ENCODE measurements around the gene GALNT2. TPM values are rescaled to one million over a fixed set of nuclear protein-coding genes. Genes with fewer than 3 reads are reported as not detected.

The GALNT2 gene
- total and polyA plus RNA-seq, 9 of the 15 experiments (the other 6 are each of a cell fraction or from before 2014, with no cell fraction given), result 1.6 to 106 (median 51.9) TPM

- intact Hi-C loops (cut with micrococcal nuclease), result no loop called here
- H3K27ac ChIP-seq (ENCODE audit: extremely low read depth, low read depth, low read length), result no peak overlapping the region
- in situ Hi-C loops (cut with MboI), result no loop called here
- H3K9ac ChIP-seq (ENCODE audit: insufficient read depth in 1 of 2, low read depth in 2 of 2, low read length in 2 of 2), result no peak overlapping the region
- FAIRE-seq (no peak), DNase-seq (ENCODE audit: extremely low read depth in 1 of 4, low spot score in 3 of 4) (no peak), ATAC-seq (no peak)
- no peak overlapping the region for H3K4me2 ChIP-seq (ENCODE audit: insufficient read depth, low read length)
- H4K20me1 ChIP-seq (replicated peaks; ENCODE audit: control insufficient read depth, insufficient read depth, low read length), result no peaks in the 10 kb centered on the region; the same call in 1 of the 2 replicates
- POLR2A ChIA-PET, result interaction anchor here (0.6 kb wide), 2 partner anchors 22 to 795 kb away, joined by 3 read pairs; no protein-coding TSS in a partner anchor
- no TSS peak for BruUV-seq (replicated peaks)
- H3K79me2 ChIP-seq (ENCODE audit: control insufficient read depth, insufficient read depth, low read length), result no peaks in the 10 kb centered on the region
- CTCF ChIA-PET (ENCODE audit: low intra/inter-chr PET ratio), result no interaction called here
- no peaks in the 10 kb centered on the region for H3K9me3 ChIP-seq (replicated peaks; ENCODE audit: control insufficient read depth, insufficient read depth, low read depth, low read length)
- H3K27me3 ChIP-seq (ENCODE audit: control insufficient read depth in 2 of 2, insufficient read depth in 2 of 2, low read length in 2 of 2), result no peaks in the 10 kb centered on the region
- no peak overlapping the region for H2AFZ ChIP-seq (ENCODE audit: low read depth, low read length)
- peaks cover 9 to 14% of the 10 kb centered on the region in 2 experiments for H3K4me1 ChIP-seq (replicated peaks in 1 of 2; ENCODE audit: control insufficient read depth in 2 of 2, insufficient read depth in 2 of 2, low read length in 2 of 2)
- whole genome bisulfite sequencing (ENCODE audit: insufficient coverage, low coverage, missing lambda C conversion rate), result 93% methylated on average over 20 of the region's 20 CpGs
- no peaks in the 10 kb centered on the region for H3K9me1 ChIP-seq (ENCODE audit: control insufficient read depth, insufficient read depth, low read length)
- H3K36me3 ChIP-seq (ENCODE audit: control insufficient read depth, insufficient read depth, low read length), result peaks cover 74% of the 10 kb centered on the region
- H3K4me3 ChIP-seq, result no peak overlapping the region
- no peak for TF ChIP-seq CREB3 (tag; conservative IDR thresholded peaks at IDR 0.05; ENCODE audit: low read depth)
- TF ChIP-seq BCL6 (CRISPR knock-in tag; IDR thresholded peaks at IDR 0.05), result no peak
- TF ChIP-seq, protein P1, sequence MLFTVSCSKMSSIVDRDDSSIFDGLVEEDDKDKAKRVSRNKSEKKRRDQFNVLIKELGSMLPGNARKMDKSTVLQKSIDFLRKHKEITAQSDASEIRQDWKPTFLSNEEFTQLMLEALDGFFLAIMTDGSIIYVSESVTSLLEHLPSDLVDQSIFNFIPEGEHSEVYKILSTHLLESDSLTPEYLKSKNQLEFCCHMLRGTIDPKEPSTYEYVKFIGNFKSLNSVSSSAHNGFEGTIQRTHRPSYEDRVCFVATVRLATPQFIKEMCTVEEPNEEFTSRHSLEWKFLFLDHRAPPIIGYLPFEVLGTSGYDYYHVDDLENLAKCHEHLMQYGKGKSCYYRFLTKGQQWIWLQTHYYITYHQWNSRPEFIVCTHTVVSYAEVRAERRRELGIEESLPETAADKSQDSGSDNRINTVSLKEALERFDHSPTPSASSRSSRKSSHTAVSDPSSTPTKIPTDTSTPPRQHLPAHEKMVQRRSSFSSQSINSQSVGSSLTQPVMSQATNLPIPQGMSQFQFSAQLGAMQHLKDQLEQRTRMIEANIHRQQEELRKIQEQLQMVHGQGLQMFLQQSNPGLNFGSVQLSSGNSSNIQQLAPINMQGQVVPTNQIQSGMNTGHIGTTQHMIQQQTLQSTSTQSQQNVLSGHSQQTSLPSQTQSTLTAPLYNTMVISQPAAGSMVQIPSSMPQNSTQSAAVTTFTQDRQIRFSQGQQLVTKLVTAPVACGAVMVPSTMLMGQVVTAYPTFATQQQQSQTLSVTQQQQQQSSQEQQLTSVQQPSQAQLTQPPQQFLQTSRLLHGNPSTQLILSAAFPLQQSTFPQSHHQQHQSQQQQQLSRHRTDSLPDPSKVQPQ (CRISPR knock-in tag; IDR thresholded peaks at IDR 0.05; ENCODE audit: borderline replicate concordance), result no peak
- TF ChIP-seq, protein P2, sequence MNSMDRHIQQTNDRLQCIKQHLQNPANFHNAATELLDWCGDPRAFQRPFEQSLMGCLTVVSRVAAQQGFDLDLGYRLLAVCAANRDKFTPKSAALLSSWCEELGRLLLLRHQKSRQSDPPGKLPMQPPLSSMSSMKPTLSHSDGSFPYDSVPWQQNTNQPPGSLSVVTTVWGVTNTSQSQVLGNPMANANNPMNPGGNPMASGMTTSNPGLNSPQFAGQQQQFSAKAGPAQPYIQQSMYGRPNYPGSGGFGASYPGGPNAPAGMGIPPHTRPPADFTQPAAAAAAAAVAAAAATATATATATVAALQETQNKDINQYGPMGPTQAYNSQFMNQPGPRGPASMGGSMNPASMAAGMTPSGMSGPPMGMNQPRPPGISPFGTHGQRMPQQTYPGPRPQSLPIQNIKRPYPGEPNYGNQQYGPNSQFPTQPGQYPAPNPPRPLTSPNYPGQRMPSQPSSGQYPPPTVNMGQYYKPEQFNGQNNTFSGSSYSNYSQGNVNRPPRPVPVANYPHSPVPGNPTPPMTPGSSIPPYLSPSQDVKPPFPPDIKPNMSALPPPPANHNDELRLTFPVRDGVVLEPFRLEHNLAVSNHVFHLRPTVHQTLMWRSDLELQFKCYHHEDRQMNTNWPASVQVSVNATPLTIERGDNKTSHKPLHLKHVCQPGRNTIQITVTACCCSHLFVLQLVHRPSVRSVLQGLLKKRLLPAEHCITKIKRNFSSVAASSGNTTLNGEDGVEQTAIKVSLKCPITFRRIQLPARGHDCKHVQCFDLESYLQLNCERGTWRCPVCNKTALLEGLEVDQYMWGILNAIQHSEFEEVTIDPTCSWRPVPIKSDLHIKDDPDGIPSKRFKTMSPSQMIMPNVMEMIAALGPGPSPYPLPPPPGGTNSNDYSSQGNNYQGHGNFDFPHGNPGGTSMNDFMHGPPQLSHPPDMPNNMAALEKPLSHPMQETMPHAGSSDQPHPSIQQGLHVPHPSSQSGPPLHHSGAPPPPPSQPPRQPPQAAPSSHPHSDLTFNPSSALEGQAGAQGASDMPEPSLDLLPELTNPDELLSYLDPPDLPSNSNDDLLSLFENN (IDR thresholded peaks at IDR 0.05; ENCODE audit: low read depth in 2 of 2, low read length in 2 of 2), result no peak
- no peak for TF ChIP-seq SMAD2 (IDR thresholded peaks at IDR 0.05; ENCODE audit: low read depth, low read length)
- no peak for TF ChIP-seq ELF4 (CRISPR knock-in tag; IDR thresholded peaks at IDR 0.05)
- TF ChIP-seq YBX1 (IDR thresholded peaks at IDR 0.05), result no peak
- TF ChIP-seq PHF20 (IDR thresholded peaks at IDR 0.05; ENCODE audit: partially characterized antibody), result no peak
- TF ChIP-seq HOMEZ (CRISPR knock-in tag; IDR thresholded peaks at IDR 0.05), result no peak
- TF ChIP-seq, protein P3, sequence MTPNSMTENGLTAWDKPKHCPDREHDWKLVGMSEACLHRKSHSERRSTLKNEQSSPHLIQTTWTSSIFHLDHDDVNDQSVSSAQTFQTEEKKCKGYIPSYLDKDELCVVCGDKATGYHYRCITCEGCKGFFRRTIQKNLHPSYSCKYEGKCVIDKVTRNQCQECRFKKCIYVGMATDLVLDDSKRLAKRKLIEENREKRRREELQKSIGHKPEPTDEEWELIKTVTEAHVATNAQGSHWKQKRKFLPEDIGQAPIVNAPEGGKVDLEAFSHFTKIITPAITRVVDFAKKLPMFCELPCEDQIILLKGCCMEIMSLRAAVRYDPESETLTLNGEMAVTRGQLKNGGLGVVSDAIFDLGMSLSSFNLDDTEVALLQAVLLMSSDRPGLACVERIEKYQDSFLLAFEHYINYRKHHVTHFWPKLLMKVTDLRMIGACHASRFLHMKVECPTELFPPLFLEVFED (CRISPR knock-in tag; conservative IDR thresholded peaks at IDR 0.05), result no peak
Observed at GRCh38 chr1:230271300-230272035, 204.4 kb downstream of the GALNT2 start.

Data from K562 (cell line).